K562 (cell line): ENCODE measurements around the gene EIF3M. TPM values are rescaled to one million over a fixed set of nuclear protein-coding genes. Genes with fewer than 3 reads are reported as not detected.

Source experiments
- ATAC-seq: fragments of 200-7000 bp; cut with Tn5 transposase; 3 replicates; pipeline ENCODE4 v1.9.1; 2020; ENCODE audit warnings: moderate library complexity
- BruUV-seq: library from RNA; stranded (reverse); fragments of 400-500 nt; replicated peaks from 2 replicates; lab custom pipeline; 2021; lab: Mats Ljungman, UMichigan
- CTCF ChIA-PET: fragments of 300-600 bp; formaldehyde crosslinking; extraction: SDS; loops from one replicate; lab custom pipeline; 2021; ENCODE audit warnings: low intra/inter-chr PET ratio; lab: Yijun Ruan, JAX
- POLR2A ChIA-PET: fragments of 300-600, 350-650 bp; sonication (Branson Sonifier 250); formaldehyde crosslinking; extraction: SDS; loops from one replicate; lab custom pipeline; 2021; ENCODE audit warnings: antibody characterized with exemption, inconsistent platforms; lab: Yijun Ruan, JAX
- DNase-seq, 4 experiments: peaks; one replicate each; pipeline versions ENCODE4 v3.0.0 to v3.0.0-alpha.2; 2011 to 2018; ENCODE audit warnings: low spot score in 3 of 4, mixed read lengths in 3 of 4; ENCODE audit errors: extremely low read depth in 1 of 4
- FAIRE-seq: peaks from 2 replicates; lab custom pipeline; 2011; peaks lifted over from hg19 to GRCh38; lab: Jason Lieb, UNC
- H2AFZ ChIP-seq: 2 replicates; pipeline ENCODE4 v1.6.0; 2011; ENCODE audit warnings: low read depth, low read length, control low read depth, inconsistent platforms
- H3K27ac ChIP-seq: fragments of 200-600 bp; 3 replicates; pipeline ENCODE4 v1.8.0; 2011; ENCODE audit warnings: low read depth, mild to moderate bottlenecking, control low read depth, inconsistent platforms, low read length, moderate library complexity, mixed read lengths; ENCODE audit errors: extremely low read depth
- H3K27me3 ChIP-seq, 2 experiments: fragments of 300-600 bp in 1 of 2; 2 replicates in 1 of 2; 3 replicates in 1 of 2; pipeline versions ENCODE4 v1.6.0 to v1.8.0; 2011; ENCODE audit warnings: inconsistent platforms in 2 of 2, low read length in 2 of 2, mild to moderate bottlenecking in 1 of 2, mixed read lengths in 1 of 2, moderate library complexity in 1 of 2; ENCODE audit not compliant: control insufficient read depth in 2 of 2, insufficient read depth in 2 of 2
- H3K36me3 ChIP-seq: fragments of 300-600 bp; 3 replicates; pipeline ENCODE4 v1.8.0; 2011; ENCODE audit warnings: mild to moderate bottlenecking, low read length, inconsistent platforms; ENCODE audit not compliant: control insufficient read depth, insufficient read depth
- H3K4me1 ChIP-seq, 2 experiments: fragments of 200-600 bp in 1 of 2; replicated peaks in 1 of 2; 2 replicates in 1 of 2; 3 replicates in 1 of 2; pipeline versions ENCODE4 v1.5.1 to v1.8.0; 2011; ENCODE audit warnings: inconsistent platforms in 2 of 2, low read length in 2 of 2, mild to moderate bottlenecking in 1 of 2, mixed read lengths in 1 of 2, moderate library complexity in 1 of 2; ENCODE audit not compliant: control insufficient read depth in 2 of 2, insufficient read depth in 2 of 2
- H3K4me2 ChIP-seq: 2 replicates; pipeline ENCODE4 v1.6.1; 2011; ENCODE audit warnings: low read length, control low read depth, inconsistent platforms, mixed read lengths; ENCODE audit not compliant: insufficient read depth
- H3K4me3 ChIP-seq: fragments of 200-600 bp; sonication (generic), shearing (Covaris generic); 2 replicates; pipeline ENCODE4 v1.5.1; 2016; ENCODE audit warnings: control low read depth, inconsistent platforms
- H3K79me2 ChIP-seq: fragments of 200-600 bp; 3 replicates; pipeline ENCODE4 v1.8.0; 2011; ENCODE audit warnings: low read length, inconsistent platforms; ENCODE audit not compliant: control insufficient read depth, insufficient read depth
- H3K9ac ChIP-seq, 2 experiments: 2 replicates each; pipeline versions ENCODE4 v1.6.0 to v1.6.1; 2011; ENCODE audit warnings: low read depth in 2 of 2, low read length in 2 of 2, control low read depth in 1 of 2, inconsistent platforms in 1 of 2, mild to moderate bottlenecking in 1 of 2, mixed read lengths in 1 of 2; ENCODE audit not compliant: insufficient read depth in 1 of 2
- H3K9me1 ChIP-seq: one replicate; pipeline ENCODE4 v1.6.0; 2011; ENCODE audit warnings: inconsistent platforms, mild to moderate bottlenecking, low read length, moderate library complexity; ENCODE audit not compliant: control insufficient read depth, insufficient read depth
- H3K9me3 ChIP-seq: replicated peaks from 2 replicates; pipeline ENCODE4 v1.5.1; 2011; ENCODE audit warnings: low read depth, low read length, inconsistent platforms; ENCODE audit not compliant: control insufficient read depth, insufficient read depth
- H4K20me1 ChIP-seq: replicated peaks from 2 replicates; pipeline ENCODE4 v1.6.1; 2011; ENCODE audit warnings: low read length, inconsistent platforms, mixed read lengths; ENCODE audit not compliant: control insufficient read depth, insufficient read depth
- CBFB ChIP-seq: sonication (generic); formaldehyde crosslinking; IDR thresholded peaks from 2 replicates; pipeline ENCODE4 v1.4.0; 2020; ENCODE audit warnings: mild to moderate bottlenecking, missing genetic modification reagents
- CBX1 ChIP-seq: sonication (generic); IDR thresholded peaks from 2 replicates; pipeline ENCODE4 v1.6.1; 2016; ENCODE audit warnings: antibody characterized with exemption, low read depth, mild to moderate bottlenecking
- CXXC5 ChIP-seq: fragments of 250-450 bp; sonication (Bioruptor Pico); IDR thresholded peaks from 2 replicates; pipeline ENCODE4 v1.8.0; 2022; ENCODE audit warnings: inconsistent platforms, mild to moderate bottlenecking, moderate library complexity
- HNRNPK ChIP-seq: fragments of 200-400 bp; formaldehyde crosslinking; IDR thresholded peaks from one replicate; pipeline ENCODE4 v1.6.1; 2018; ENCODE audit warnings: mild to moderate bottlenecking, low read depth, low read length; ENCODE audit not compliant: poor library complexity, severe bottlenecking
- KDM2B ChIP-seq: fragments of 250-450 bp; sonication (Bioruptor Pico); IDR thresholded peaks from 2 replicates; pipeline ENCODE4 v1.8.0; 2021; ENCODE audit warnings: mild to moderate bottlenecking, moderate library complexity
- MTA1 ChIP-seq: fragments of 450-650 bp; IDR thresholded peaks from 2 replicates; pipeline ENCODE4 v1.6.1; 2017; ENCODE audit warnings: borderline replicate concordance
- NFIC ChIP-seq: fragments of 450-650 bp; IDR thresholded peaks from 2 replicates; pipeline ENCODE4 v1.6.1; 2017; ENCODE audit warnings: mild to moderate bottlenecking, inconsistent platforms
- NFIX ChIP-seq: fragments of 250-450 bp; sonication (Bioruptor Pico); IDR thresholded peaks from 2 replicates; pipeline ENCODE4 v1.4.0; 2020; ENCODE audit warnings: low read depth, mild to moderate bottlenecking, moderate library complexity
- RAD51 ChIP-seq: fragments of 450-650 bp; IDR thresholded peaks from 2 replicates; pipeline ENCODE4 v1.7.1; 2016; ENCODE audit warnings: low read depth, mild to moderate bottlenecking, borderline replicate concordance
- TCF3 ChIP-seq: sonication (generic); formaldehyde crosslinking; IDR thresholded peaks from 2 replicates; pipeline ENCODE4 v1.4.0; 2020; ENCODE audit warnings: mild to moderate bottlenecking, missing genetic modification reagents
- TRIM24 ChIP-seq, 2 experiments: fragments of 450-650 bp; IDR thresholded peaks; 2 replicates each; pipeline ENCODE4 v1.6.1; 2016
- WGBS: fragments of 100-300 bp; shearing (Covaris generic); methylation state at CpG from one replicate; pipeline ENCODE4 v1.1.6; 2016; ENCODE audit warnings: low coverage, mixed read lengths; ENCODE audit not compliant: insufficient coverage; ENCODE audit errors: missing lambda C conversion rate; 5-methylcytosine and 5-hydroxymethylcytosine counted together
- in situ Hi-C: fragments of 300-500 bp; cut with MboI; formaldehyde crosslinking; loops from 4 replicates; pipeline ENCODE4 v1.15.0; 2018; ENCODE audit warnings: inconsistent platforms, mixed read lengths
- intact Hi-C: fragments of 100-400 bp; cut with micrococcal nuclease; formaldehyde crosslinking; loops from 2 replicates; pipeline ENCODE4 v1.14.2; 2022
- polyA plus RNA-seq, 8 experiments: library from polyadenylated mRNA; depleted of rRNA in 4 of 8; stranded (reverse) in 5 of 8; unstranded in 3 of 8; fragments of >200 nt; fragmentation: Nextera tagmentation in 2 of 8; fragmentation: Illumina TruSeq in 1 of 8; extraction: Ambion mirVana in 2 of 8; extraction: Trizol in 1 of 8; gene quantifications; 2 replicates each; pipeline versions ENCODE4 v1.2.1 to v1.2.3, GENCODE V29; 2011 to 2014; ENCODE audit warnings: inconsistent platforms in 1 of 8, missing spikeins in 1 of 8
- total RNA-seq, 7 experiments: library from RNA; depleted of rRNA in 6 of 7; stranded (reverse); fragments of >200 nt in 6 of 7; fragmentation: Illumina TruSeq in 2 of 7; extraction: Trizol in 2 of 7; gene quantifications; 2 replicates each; pipeline versions ENCODE4 v1.2.1 to v1.2.3, GENCODE V29; 2011 to 2021; ENCODE audit warnings: low replicate concordance in 1 of 7
- TF ChIP-seq, protein P1 (sequence below): fragments of 450-650 bp; IDR thresholded peaks from 2 replicates; pipeline ENCODE4 v1.6.1; 2014; ENCODE audit warnings: low read depth, mild to moderate bottlenecking, moderate library complexity, borderline replicate concordance
- TF ChIP-seq, protein P2 (sequence below), 2 experiments: fragments of 450-650 bp; IDR thresholded peaks; 2 replicates each; pipeline ENCODE4 v1.6.1; 2018; ENCODE audit warnings: mild to moderate bottlenecking in 2 of 2, low read depth in 1 of 2; ENCODE audit not compliant: partially characterized antibody in 2 of 2
- TF ChIP-seq, protein P3 (sequence below), 2 experiments: fragments of 450-650 bp in 1 of 2; IDR thresholded peaks; 2 replicates each; pipeline ENCODE4 v1.6.1; 2011 to 2017; ENCODE audit warnings: low read depth in 2 of 2, antibody characterized with exemption in 1 of 2, borderline replicate concordance in 1 of 2, low read length in 1 of 2, mild to moderate bottlenecking in 1 of 2, mixed read lengths in 1 of 2; ENCODE audit not compliant: control insufficient read depth in 1 of 2

The EIF3M gene
- total and polyA plus RNA-seq, 9 of the 15 experiments (the other 6 are each of a cell fraction or from before 2014, with no cell fraction given) = 602 to 2,015 (median 1,058) TPM

DNA sequence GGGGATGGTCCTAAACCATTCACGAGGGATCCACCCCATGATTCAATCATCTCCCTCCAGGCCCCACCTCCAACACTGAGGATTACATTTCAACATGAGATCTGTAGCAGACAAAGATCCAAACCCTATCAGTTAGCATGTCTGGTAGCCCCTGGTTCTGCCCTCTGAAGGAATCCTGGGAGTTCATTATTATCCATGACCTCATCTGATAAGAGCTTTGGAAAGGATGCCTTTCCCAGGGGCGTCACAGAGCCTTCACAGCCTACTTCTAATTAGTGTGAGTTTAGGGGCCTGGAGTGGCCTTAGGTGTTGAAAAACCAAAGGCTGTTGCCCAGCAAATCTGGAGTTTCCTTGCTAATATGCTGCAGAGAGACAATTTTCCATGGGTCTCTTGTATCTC, 8.6 kb upstream of the EIF3M start:
- peaks cover 0 to 10% of the 10 kb centered on the region in 2 experiments; a peak in 3 of 5 replicates for H3K4me1 ChIP-seq
- POLR2A ChIA-PET = interaction anchor here (2.0 kb wide), 1 partner anchor 8 kb away, joined by 9 read pairs; the partner anchor contains the start of gene EIF3M
- intact Hi-C loops (no loop called here), in situ Hi-C loops (no loop called here)
- no peak overlapping the region for H3K9ac ChIP-seq
- no peaks in the 10 kb centered on the region for H3K9me3 ChIP-seq
- H3K27me3 ChIP-seq = no peaks in the 10 kb centered on the region
- ATAC-seq = peak; percentile 15; the same call in 2 of the 3 replicates
- no peaks in the 10 kb centered on the region for H3K36me3 ChIP-seq
- peak overlapping the region; percentile 74 for H2AFZ ChIP-seq
- no peak overlapping the region for H3K4me3 ChIP-seq
- no peak for DNase-seq
- 12% methylated on average over 2 of the region's 2 CpGs for WGBS
- no peak overlapping the region for H3K4me2 ChIP-seq
- no TSS peak for BruUV-seq
- no peaks in the 10 kb centered on the region; the same call in 1 of the 2 replicates for H4K20me1 ChIP-seq
- no peaks in the 10 kb centered on the region for H3K79me2 ChIP-seq
- no peak overlapping the region for H3K27ac ChIP-seq
- CTCF ChIA-PET = no interaction called here
- FAIRE-seq = no peak
- H3K9me1 ChIP-seq = no peaks in the 10 kb centered on the region
- TF ChIP-seq RAD51 (no peak), CXXC5 (CRISPR knock-in tag) (no peak), KDM2B (CRISPR knock-in tag) (no peak), MTA1 (no peak), NFIC (no peak), TCF3 (CRISPR knock-in tag) (no peak), HNRNPK (no peak), CBX1 (no peak), TRIM24 (IDR thresholded peaks at IDR 0.05) (no peak), NFIX (no peak), CBFB (CRISPR knock-in tag) (no peak)
- TF ChIP-seq, protein P1, sequence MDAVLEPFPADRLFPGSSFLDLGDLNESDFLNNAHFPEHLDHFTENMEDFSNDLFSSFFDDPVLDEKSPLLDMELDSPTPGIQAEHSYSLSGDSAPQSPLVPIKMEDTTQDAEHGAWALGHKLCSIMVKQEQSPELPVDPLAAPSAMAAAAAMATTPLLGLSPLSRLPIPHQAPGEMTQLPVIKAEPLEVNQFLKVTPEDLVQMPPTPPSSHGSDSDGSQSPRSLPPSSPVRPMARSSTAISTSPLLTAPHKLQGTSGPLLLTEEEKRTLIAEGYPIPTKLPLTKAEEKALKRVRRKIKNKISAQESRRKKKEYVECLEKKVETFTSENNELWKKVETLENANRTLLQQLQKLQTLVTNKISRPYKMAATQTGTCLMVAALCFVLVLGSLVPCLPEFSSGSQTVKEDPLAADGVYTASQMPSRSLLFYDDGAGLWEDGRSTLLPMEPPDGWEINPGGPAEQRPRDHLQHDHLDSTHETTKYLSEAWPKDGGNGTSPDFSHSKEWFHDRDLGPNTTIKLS = no peak
- TF ChIP-seq, protein P2, sequence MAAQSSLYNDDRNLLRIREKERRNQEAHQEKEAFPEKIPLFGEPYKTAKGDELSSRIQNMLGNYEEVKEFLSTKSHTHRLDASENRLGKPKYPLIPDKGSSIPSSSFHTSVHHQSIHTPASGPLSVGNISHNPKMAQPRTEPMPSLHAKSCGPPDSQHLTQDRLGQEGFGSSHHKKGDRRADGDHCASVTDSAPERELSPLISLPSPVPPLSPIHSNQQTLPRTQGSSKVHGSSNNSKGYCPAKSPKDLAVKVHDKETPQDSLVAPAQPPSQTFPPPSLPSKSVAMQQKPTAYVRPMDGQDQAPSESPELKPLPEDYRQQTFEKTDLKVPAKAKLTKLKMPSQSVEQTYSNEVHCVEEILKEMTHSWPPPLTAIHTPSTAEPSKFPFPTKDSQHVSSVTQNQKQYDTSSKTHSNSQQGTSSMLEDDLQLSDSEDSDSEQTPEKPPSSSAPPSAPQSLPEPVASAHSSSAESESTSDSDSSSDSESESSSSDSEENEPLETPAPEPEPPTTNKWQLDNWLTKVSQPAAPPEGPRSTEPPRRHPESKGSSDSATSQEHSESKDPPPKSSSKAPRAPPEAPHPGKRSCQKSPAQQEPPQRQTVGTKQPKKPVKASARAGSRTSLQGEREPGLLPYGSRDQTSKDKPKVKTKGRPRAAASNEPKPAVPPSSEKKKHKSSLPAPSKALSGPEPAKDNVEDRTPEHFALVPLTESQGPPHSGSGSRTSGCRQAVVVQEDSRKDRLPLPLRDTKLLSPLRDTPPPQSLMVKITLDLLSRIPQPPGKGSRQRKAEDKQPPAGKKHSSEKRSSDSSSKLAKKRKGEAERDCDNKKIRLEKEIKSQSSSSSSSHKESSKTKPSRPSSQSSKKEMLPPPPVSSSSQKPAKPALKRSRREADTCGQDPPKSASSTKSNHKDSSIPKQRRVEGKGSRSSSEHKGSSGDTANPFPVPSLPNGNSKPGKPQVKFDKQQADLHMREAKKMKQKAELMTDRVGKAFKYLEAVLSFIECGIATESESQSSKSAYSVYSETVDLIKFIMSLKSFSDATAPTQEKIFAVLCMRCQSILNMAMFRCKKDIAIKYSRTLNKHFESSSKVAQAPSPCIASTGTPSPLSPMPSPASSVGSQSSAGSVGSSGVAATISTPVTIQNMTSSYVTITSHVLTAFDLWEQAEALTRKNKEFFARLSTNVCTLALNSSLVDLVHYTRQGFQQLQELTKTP (IDR thresholded peaks at IDR 0.05; ENCODE audit: low read depth in 1 of 2, partially characterized antibody in 2 of 2) = no peak
- TF ChIP-seq, protein P3, sequence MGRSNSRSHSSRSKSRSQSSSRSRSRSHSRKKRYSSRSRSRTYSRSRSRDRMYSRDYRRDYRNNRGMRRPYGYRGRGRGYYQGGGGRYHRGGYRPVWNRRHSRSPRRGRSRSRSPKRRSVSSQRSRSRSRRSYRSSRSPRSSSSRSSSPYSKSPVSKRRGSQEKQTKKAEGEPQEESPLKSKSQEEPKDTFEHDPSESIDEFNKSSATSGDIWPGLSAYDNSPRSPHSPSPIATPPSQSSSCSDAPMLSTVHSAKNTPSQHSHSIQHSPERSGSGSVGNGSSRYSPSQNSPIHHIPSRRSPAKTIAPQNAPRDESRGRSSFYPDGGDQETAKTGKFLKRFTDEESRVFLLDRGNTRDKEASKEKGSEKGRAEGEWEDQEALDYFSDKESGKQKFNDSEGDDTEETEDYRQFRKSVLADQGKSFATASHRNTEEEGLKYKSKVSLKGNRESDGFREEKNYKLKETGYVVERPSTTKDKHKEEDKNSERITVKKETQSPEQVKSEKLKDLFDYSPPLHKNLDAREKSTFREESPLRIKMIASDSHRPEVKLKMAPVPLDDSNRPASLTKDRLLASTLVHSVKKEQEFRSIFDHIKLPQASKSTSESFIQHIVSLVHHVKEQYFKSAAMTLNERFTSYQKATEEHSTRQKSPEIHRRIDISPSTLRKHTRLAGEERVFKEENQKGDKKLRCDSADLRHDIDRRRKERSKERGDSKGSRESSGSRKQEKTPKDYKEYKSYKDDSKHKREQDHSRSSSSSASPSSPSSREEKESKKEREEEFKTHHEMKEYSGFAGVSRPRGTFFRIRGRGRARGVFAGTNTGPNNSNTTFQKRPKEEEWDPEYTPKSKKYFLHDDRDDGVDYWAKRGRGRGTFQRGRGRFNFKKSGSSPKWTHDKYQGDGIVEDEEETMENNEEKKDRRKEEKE (IDR thresholded peaks at IDR 0.05; ENCODE audit: borderline replicate concordance in 1 of 2, control insufficient read depth in 1 of 2, low read depth in 2 of 2, low read length in 1 of 2) = no peak
